OCI-LY7 (cell line): ENCODE results near the gene MAGED2.

Source experiments
- CTCF ChIP-seq: fragments of 200-600 bp; sonication (generic); conservative IDR thresholded peaks from 2 replicates; pipeline ENCODE4 v1.5.1; 2014; ENCODE audit warnings: mild to moderate bottlenecking, antibody characterized with exemption, low read length, moderate library complexity, mixed read lengths
- EZH2phosphoT487 ChIP-seq: fragments of 200-600 bp; sonication (generic); IDR thresholded peaks from 2 replicates; pipeline ENCODE4 v1.6.1; 2018; ENCODE audit warnings: low read depth, borderline replicate concordance, mild to moderate bottlenecking, mixed run types, antibody characterized with exemption, low read length, moderate library complexity, mixed read lengths

GRCh38 chrX:54811301-54811885 lies 3.8 kb downstream of the MAGED2 start:
- no peak for TF ChIP-seq CTCF
- TF ChIP-seq EZH2phosphoT487 = no peak
